Sigmoid colon (tissue), 7 donors: ENCODE measurements around the gene SFTPA1. TPM values are rescaled to one million over a fixed set of nuclear protein-coding genes. Genes with fewer than 3 reads are reported as not detected.
"Not testable (repeated sequence)": the region's sequence is repeated elsewhere in the genome, so short reads cannot be mapped to it uniquely, and the experiment has no call there.

ENCODE experiments used
- DNase-seq: peaks from one replicate; pipeline ENCODE4 v3.0.0-alpha.2; 2019
- H3K27ac ChIP-seq, 4 donors: fragments of 200-600 bp; sonication (generic); one replicate each; pipeline ENCODE4 v1.5.1; 2016 to 2019; ENCODE audit warnings: mild to moderate bottlenecking in 1 of 4
- H3K27me3 ChIP-seq, 3 donors: fragments of 200-600 bp; sonication (generic); one replicate each; pipeline ENCODE4 v1.5.1; 2019; ENCODE audit warnings: mild to moderate bottlenecking in 1 of 3
- H3K36me3 ChIP-seq, 4 donors: fragments of 200-600 bp; sonication (generic); one replicate each; pipeline ENCODE4 v1.5.1; 2016 to 2019
- H3K4me1 ChIP-seq, 4 donors: fragments of 200-600 bp; sonication (generic); one replicate each; pipeline ENCODE4 v1.5.1; 2017 to 2019
- H3K4me3 ChIP-seq, 4 donors: fragments of 200-600 bp; sonication (generic); one replicate each; pipeline ENCODE4 v1.5.1; 2017 to 2019; ENCODE audit warnings: mild to moderate bottlenecking in 2 of 4, moderate library complexity in 1 of 4
- H3K9me3 ChIP-seq, 4 donors: fragments of 200-600 bp in 3 of 4; sonication (generic) in 3 of 4; one replicate each; pipeline versions ENCODE4 v1.5.1 to v1.6.1; 2013 to 2019
- CTCF ChIP-seq, 4 experiments: fragments of 450-650 bp in 3 of 4; fragments of 200-600 bp in 1 of 4; IDR thresholded peaks; one replicate each; pipeline ENCODE4 v1.5.1; 2016 to 2019; ENCODE audit warnings: antibody characterized with exemption in 4 of 4, mild to moderate bottlenecking in 3 of 4, moderate library complexity in 2 of 4
- EP300 ChIP-seq, 4 donors: sonication (generic); formaldehyde crosslinking; IDR thresholded peaks; one replicate each; pipeline ENCODE4 v1.6.1; 2017; ENCODE audit warnings: antibody characterized with exemption in 4 of 4
- POLR2A ChIP-seq, 2 donors: fragments of 450-650 bp; IDR thresholded peaks; one replicate each; pipeline ENCODE4 v1.6.1; 2016; ENCODE audit warnings: antibody characterized with exemption in 2 of 2, mild to moderate bottlenecking in 2 of 2, moderate library complexity in 2 of 2
- POLR2AphosphoS5 ChIP-seq, 4 donors: sonication (generic); formaldehyde crosslinking; IDR thresholded peaks; one replicate each; pipeline ENCODE4 v1.6.1; 2017; ENCODE audit warnings: antibody characterized with exemption in 4 of 4
- WGBS, 2 donors: extraction: QIAGEN DNeasy Blood & Tissue Kit; methylation state at CpG; one replicate each; pipeline ENCODE4 v1.1.7; 2013; 5-methylcytosine and 5-hydroxymethylcytosine counted together
- intact Hi-C: fragments of 100-400 bp; cut with DNase I; formaldehyde crosslinking; loops from one replicate; pipeline ENCODE4 v1.15.1; 2023
- polyA plus RNA-seq, 3 donors: library from polyadenylated mRNA; stranded (reverse); fragments of 200-250 nt; gene quantifications; one replicate each; pipeline ENCODE4 v1.2.3, GENCODE V29; 2013
- total RNA-seq, 4 donors: library from RNA; depleted of rRNA; stranded (reverse); fragments of >200 nt; gene quantifications; one replicate each; pipeline ENCODE4 v1.1.0, GENCODE V29; 2016
- donor health status: healthy with polysubstance abuse.
- donor health status: Bipolar disorder and iron deficiency.
- donor health status: healthy.

The SFTPA1 gene
- total and polyA plus RNA-seq, 7 donors: 0.39 to 2.4 TPM; not detected in 5

- Histone ChIP-seq H3K9me3 (no peaks in the 10 kb centered on the region), H3K4me1 (no peaks in the 10 kb centered on the region), H3K27me3 (no peaks in the 10 kb centered on the region), H3K36me3 (no peaks in the 10 kb centered on the region), H3K27ac (no peak overlapping the region), H3K4me3 (no peak overlapping the region)
- 92 to 93% methylated on average over 3 of the region's 3 CpGs for WGBS, 2 donors
- DNase-seq: no peak
- TF ChIP-seq CTCF (IDR thresholded peaks at IDR 0.05) (no peak), EP300 (IDR thresholded peaks at IDR 0.05) (no peak), POLR2AphosphoS5 (IDR thresholded peaks at IDR 0.05) (no peak), POLR2A (IDR thresholded peaks at IDR 0.05) (no peak)
- intact Hi-C loops: no loop called here
Observed at GRCh38 chr10:79638318-79638717, 27.6 kb downstream of the SFTPA1 start.

- DNase-seq, H3K4me3 ChIP-seq, H3K27ac ChIP-seq, H3K4me1 ChIP-seq, H3K9me3 ChIP-seq, intact Hi-C loops, H3K36me3 ChIP-seq, H3K27me3 ChIP-seq: not testable (repeated sequence)
- 23 to 77% methylated on average over 2 of the region's 2 CpGs for WGBS, 2 donors
Observed at GRCh38 chr10:79652695-79653094, 42.0 kb downstream of the SFTPA1 start.

GRCh38 chr10:79663287-79663686 lies 52.5 kb downstream of the SFTPA1 start:
- H3K9me3 ChIP-seq, H3K4me3 ChIP-seq, H3K4me1 ChIP-seq, intact Hi-C loops, H3K36me3 ChIP-seq, H3K27ac ChIP-seq, DNase-seq, H3K27me3 ChIP-seq: not testable (repeated sequence)

GRCh38 chr10:79664686-79665085 lies 53.9 kb downstream of the SFTPA1 start:
- H3K36me3 ChIP-seq, DNase-seq, H3K9me3 ChIP-seq, H3K4me3 ChIP-seq, H3K27me3 ChIP-seq, H3K4me1 ChIP-seq, intact Hi-C loops, H3K27ac ChIP-seq: not testable (repeated sequence)
- 62 to 94% methylated on average over 3 to 4 of the region's 4 CpGs for WGBS, 2 donors

Other genes with a start within 250 kb of the SFTPA1 start
- gene ZCCHC24, start 165.3 kb upstream of the SFTPA1 start, total RNA-seq: 100 to 1,000 TPM in 3 of 4 donors, 10 to 100 TPM in 1; 82.6 to 141 (median 121) TPM
- 10 to 100 TPM in 2 of 3 donors, 1 to 10 TPM in 1; 7.6 to 31.2 (median 21.1) TPM for gene ZCCHC24, start 165.3 kb upstream of the SFTPA1 start, polyA plus RNA-seq
- gene EIF5AL1, start 98.4 kb upstream of the SFTPA1 start, total RNA-seq: under 1 TPM; under 0.01 to 0.55 (median 0.15) TPM
- gene EIF5AL1, start 98.4 kb upstream of the SFTPA1 start, polyA plus RNA-seq: under 1 TPM; under 0.01 to 0.63 (median 0.46) TPM
- gene SFTPA2, start 50.5 kb upstream of the SFTPA1 start, total RNA-seq: not detected
- gene SFTPA2, start 50.5 kb upstream of the SFTPA1 start, polyA plus RNA-seq: 1 to 10 TPM; 1.4 to 6.0 (median 5.3) TPM
- under 1 TPM in 3 of 4 donors, not detected in 1; 0.36 to 0.82 (median 0.68) TPM for gene NUTM2B, start 92.3 kb downstream of the SFTPA1 start, total RNA-seq
- 1 to 10 TPM in 1 of 3 donors, under 1 TPM in 2; 0.26 to 6.9 (median 0.60) TPM for gene NUTM2B, start 92.3 kb downstream of the SFTPA1 start, polyA plus RNA-seq
- not detected for gene NUTM2E, start 215.8 kb downstream of the SFTPA1 start, total RNA-seq
- 1 to 10 TPM in 1 of 3 donors, not detected in 2; 1.2 TPM for gene NUTM2E, start 215.8 kb downstream of the SFTPA1 start, polyA plus RNA-seq